H9 (cell line): Measurements from ENCODE around the gene PSMD5. TPM values are rescaled to one million over a fixed set of nuclear protein-coding genes. Genes with fewer than 3 reads are reported as not detected.

Experiments used
- DNase-seq: peaks from one replicate; pipeline ENCODE4 v3.0.0-alpha.2; 2017
- H2AFZ ChIP-seq: one replicate; pipeline ENCODE4 v1.6.1; 2013; ENCODE audit warnings: mild to moderate bottlenecking, low read length, control low read depth, moderate library complexity
- H2AK5ac ChIP-seq: 2 replicates; pipeline ENCODE4 v1.6.1; 2013; ENCODE audit warnings: low read length, control low read depth, mixed read lengths; ENCODE audit not compliant: insufficient read length
- H2BK120ac ChIP-seq: one replicate; pipeline ENCODE4 v1.6.1; 2013; ENCODE audit warnings: low read depth, mild to moderate bottlenecking, low read length, control low read depth, inconsistent platforms; ENCODE audit not compliant: poor library complexity, severe bottlenecking
- H2BK12ac ChIP-seq: 2 replicates; pipeline ENCODE4 v1.6.1; 2013; ENCODE audit warnings: low read length, control low read depth, mixed read lengths, low read depth; ENCODE audit not compliant: insufficient read length
- H2BK15ac ChIP-seq: 2 replicates; pipeline ENCODE4 v1.6.1; 2013; ENCODE audit warnings: low read depth, low read length, control low read depth
- H2BK20ac ChIP-seq: one replicate; pipeline ENCODE4 v1.6.1; 2013; ENCODE audit warnings: low read depth, mild to moderate bottlenecking, low read length, control low read depth, inconsistent platforms; ENCODE audit not compliant: poor library complexity, severe bottlenecking
- H2BK5ac ChIP-seq: 2 replicates; pipeline ENCODE4 v1.6.1; 2013; ENCODE audit warnings: low read length, control low read depth, mixed read lengths; ENCODE audit not compliant: insufficient read length
- H3K14ac ChIP-seq: 2 replicates; pipeline ENCODE4 v1.6.1; 2013; ENCODE audit warnings: low read length, control low read depth; ENCODE audit not compliant: insufficient read depth
- H3K18ac ChIP-seq: 2 replicates; pipeline ENCODE4 v1.6.1; 2013; ENCODE audit warnings: low read depth, mild to moderate bottlenecking, mixed read lengths, low read length, control low read depth; ENCODE audit not compliant: insufficient read length
- H3K23ac ChIP-seq: 2 replicates; pipeline ENCODE4 v1.6.1; 2013; ENCODE audit warnings: low read length, control low read depth, mixed read lengths, low read depth; ENCODE audit not compliant: insufficient read length
- H3K23me2 ChIP-seq: 2 replicates; pipeline ENCODE4 v1.6.1; 2013; ENCODE audit warnings: low read depth, mild to moderate bottlenecking, mixed read lengths, low read length, control low read depth; ENCODE audit not compliant: insufficient read length, poor library complexity, severe bottlenecking
- H3K27ac ChIP-seq: 2 replicates; pipeline ENCODE4 v1.5.1; 2013; ENCODE audit warnings: low read length, control low read depth, mixed read lengths, low read depth; ENCODE audit not compliant: insufficient read length
- H3K27me3 ChIP-seq: 2 replicates; pipeline ENCODE4 v1.6.1; 2013; ENCODE audit warnings: low read length, control low read depth, inconsistent platforms; ENCODE audit not compliant: insufficient read depth
- H3K4ac ChIP-seq: 2 replicates; pipeline ENCODE4 v1.6.1; 2013; ENCODE audit warnings: low read depth, mild to moderate bottlenecking, control low read depth, inconsistent platforms, low read length, moderate library complexity
- H3K4me1 ChIP-seq: 2 replicates; pipeline ENCODE4 v1.6.1; 2013; ENCODE audit warnings: low read length, control low read depth, inconsistent platforms; ENCODE audit not compliant: insufficient read depth
- H3K4me2 ChIP-seq: 2 replicates; pipeline ENCODE4 v1.6.1; 2013; ENCODE audit warnings: low read length, control low read depth, mixed read lengths; ENCODE audit not compliant: insufficient read length, insufficient read depth
- H3K56ac ChIP-seq: 2 replicates; pipeline ENCODE4 v1.6.1; 2013; ENCODE audit warnings: low read depth, mild to moderate bottlenecking, mixed read lengths, low read length, control low read depth; ENCODE audit not compliant: insufficient read length
- H3K79me1 ChIP-seq: 2 replicates; pipeline ENCODE4 v1.6.1; 2013; ENCODE audit warnings: low read depth, mild to moderate bottlenecking, moderate library complexity, low read length, control low read depth, inconsistent platforms; ENCODE audit not compliant: insufficient read depth, poor library complexity, severe bottlenecking
- H3K79me2 ChIP-seq: 2 replicates; pipeline ENCODE4 v1.6.1; 2013; ENCODE audit warnings: low read length, control low read depth, inconsistent platforms; ENCODE audit not compliant: insufficient read depth
- H3K9ac ChIP-seq: 2 replicates; pipeline ENCODE4 v1.6.1; 2013; ENCODE audit warnings: low read length, control low read depth, mixed read lengths; ENCODE audit not compliant: insufficient read length; ENCODE audit errors: extremely low read depth
- H3K9me3 ChIP-seq: one replicate; pipeline ENCODE4 v1.6.1; 2013; ENCODE audit warnings: low read depth, low read length, inconsistent platforms; ENCODE audit not compliant: control insufficient read depth
- H3T11ph ChIP-seq: one replicate; pipeline ENCODE4 v1.6.1; 2013; ENCODE audit warnings: mild to moderate bottlenecking, low read length, control low read depth, inconsistent platforms
- H4K20me1 ChIP-seq: one replicate; pipeline ENCODE4 v1.6.1; 2013; ENCODE audit not compliant: control insufficient read depth, insufficient read length, insufficient read depth
- H4K5ac ChIP-seq: 2 replicates; pipeline ENCODE4 v1.6.1; 2013; ENCODE audit warnings: low read depth, mild to moderate bottlenecking, mixed read lengths, low read length, control low read depth; ENCODE audit not compliant: insufficient read length
- H4K8ac ChIP-seq: replicated peaks from 2 replicates; pipeline ENCODE4 v1.6.1; 2013; ENCODE audit warnings: low read length, control low read depth, mixed read lengths, low read depth; ENCODE audit not compliant: insufficient read length
- H4K91ac ChIP-seq: 2 replicates; pipeline ENCODE4 v1.6.1; 2013; ENCODE audit warnings: low read depth, mild to moderate bottlenecking, moderate library complexity, mixed read lengths, low read length, control low read depth; ENCODE audit not compliant: insufficient read length
- H3K27ac Mint-ChIP-seq, 3 experiments: 2 replicates in 2 of 3; 3 replicates in 1 of 3; pipeline ENCODE4 v1.8.0; 2020 to 2021; ENCODE audit warnings: mixed read lengths in 3 of 3, mild to moderate bottlenecking in 1 of 3, moderate library complexity in 1 of 3
- H3K27me3 Mint-ChIP-seq: 2 replicates; pipeline ENCODE4 v1.8.0; 2021; ENCODE audit warnings: low read depth, mild to moderate bottlenecking, moderate library complexity, mixed read lengths
- H3K36me3 Mint-ChIP-seq, 3 experiments: 2 replicates in 2 of 3; 3 replicates in 1 of 3; pipeline ENCODE4 v1.8.0; 2020 to 2021; ENCODE audit warnings: low read depth in 3 of 3, mixed read lengths in 3 of 3; ENCODE audit not compliant: insufficient read depth in 1 of 3
- H3K4me1 Mint-ChIP-seq, 2 experiments: 2 replicates each; pipeline ENCODE4 v1.8.0; 2020; ENCODE audit warnings: mixed read lengths in 2 of 2
- H3K4me3 Mint-ChIP-seq, 2 experiments: 2 replicates in 1 of 2; 3 replicates in 1 of 2; pipeline ENCODE4 v1.8.0; 2020 to 2021; ENCODE audit warnings: mild to moderate bottlenecking in 2 of 2, mixed read lengths in 2 of 2, moderate library complexity in 1 of 2
- H3K9me3 Mint-ChIP-seq, 2 experiments: 2 replicates in 1 of 2; 3 replicates in 1 of 2; pipeline ENCODE4 v1.8.0; 2020; ENCODE audit warnings: mild to moderate bottlenecking in 2 of 2, mixed read lengths in 2 of 2, moderate library complexity in 1 of 2
- WGBS: extraction: QIAGEN DNeasy Blood & Tissue Kit; methylation state at CpG from one replicate; pipeline ENCODE4 v1.1.7; 2013; ENCODE audit warnings: missing lambda C conversion rate, low lambda C conversion rate, mixed read lengths; ENCODE audit not compliant: insufficient read length; ENCODE audit errors: extremely low coverage; 5-methylcytosine and 5-hydroxymethylcytosine counted together
- total RNA-seq: library from RNA; stranded (reverse); gene quantifications from 2 replicates; pipeline ENCODE4 v1.2.1, GENCODE V29; 2021
- TF ChIP-seq, protein P1 (sequence below): fragments of 200-600 bp; sonication (generic); conservative IDR thresholded peaks from 3 replicates; pipeline ENCODE4 v1.8.0; 2021; ENCODE audit warnings: antibody characterized with exemption, mild to moderate bottlenecking

PSMD5 gene
- total RNA-seq, 1 experiment from 2014 or later = 64.9 TPM

DNA sequence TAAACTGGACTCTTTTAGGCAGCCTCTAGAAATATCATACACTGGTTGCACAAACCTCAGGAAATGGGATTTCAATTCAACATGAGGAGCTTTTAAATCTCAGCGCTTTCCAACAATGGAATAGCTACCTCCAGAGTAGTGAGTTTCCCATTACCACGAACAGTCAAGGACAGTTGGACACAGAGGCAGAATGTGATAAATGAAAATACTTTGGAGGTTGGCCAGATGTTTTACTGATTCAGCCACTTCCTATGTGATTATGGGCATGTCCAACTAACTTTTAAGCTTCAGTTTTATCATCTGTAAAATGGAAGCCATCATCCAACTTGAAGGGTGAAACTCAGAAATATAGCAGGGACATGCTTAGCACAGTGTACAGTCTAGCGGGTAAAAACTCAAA, 51.6 kb downstream of the PSMD5 start:
- no peak overlapping the region for H4K91ac ChIP-seq
- no peak overlapping the region for H3K27ac ChIP-seq
- H3K14ac ChIP-seq = no peak overlapping the region
- Mint-ChIP-seq H3K4me1 (peaks cover 10 to 14% of the 10 kb centered on the region in 2 experiments), H3K27ac (no peak overlapping the region), H3K27me3 (no peaks in the 10 kb centered on the region), H3K36me3 (peaks cover 17 to 40% (median 32%) of the 10 kb centered on the region in 3 experiments), H3K9me3 (peaks cover 0 to 2% of the 10 kb centered on the region in 2 experiments; a peak in 1 of 5 replicates), H3K4me3 (peak overlapping the region in 1 of 2 experiments; percentile 93; a peak in 1 of 5 replicates)
- no peak overlapping the region for H2BK120ac ChIP-seq
- H3K23ac ChIP-seq = no peak overlapping the region
- no peak overlapping the region for H2BK20ac ChIP-seq
- no peak overlapping the region for H2AFZ ChIP-seq
- H3K4me2 ChIP-seq = no peak overlapping the region
- no peak overlapping the region for H3K18ac ChIP-seq
- no peaks in the 10 kb centered on the region for H4K20me1 ChIP-seq
- no peaks in the 10 kb centered on the region for H3K27me3 ChIP-seq
- no peak overlapping the region for H3K4ac ChIP-seq
- TF ChIP-seq, protein P1, sequence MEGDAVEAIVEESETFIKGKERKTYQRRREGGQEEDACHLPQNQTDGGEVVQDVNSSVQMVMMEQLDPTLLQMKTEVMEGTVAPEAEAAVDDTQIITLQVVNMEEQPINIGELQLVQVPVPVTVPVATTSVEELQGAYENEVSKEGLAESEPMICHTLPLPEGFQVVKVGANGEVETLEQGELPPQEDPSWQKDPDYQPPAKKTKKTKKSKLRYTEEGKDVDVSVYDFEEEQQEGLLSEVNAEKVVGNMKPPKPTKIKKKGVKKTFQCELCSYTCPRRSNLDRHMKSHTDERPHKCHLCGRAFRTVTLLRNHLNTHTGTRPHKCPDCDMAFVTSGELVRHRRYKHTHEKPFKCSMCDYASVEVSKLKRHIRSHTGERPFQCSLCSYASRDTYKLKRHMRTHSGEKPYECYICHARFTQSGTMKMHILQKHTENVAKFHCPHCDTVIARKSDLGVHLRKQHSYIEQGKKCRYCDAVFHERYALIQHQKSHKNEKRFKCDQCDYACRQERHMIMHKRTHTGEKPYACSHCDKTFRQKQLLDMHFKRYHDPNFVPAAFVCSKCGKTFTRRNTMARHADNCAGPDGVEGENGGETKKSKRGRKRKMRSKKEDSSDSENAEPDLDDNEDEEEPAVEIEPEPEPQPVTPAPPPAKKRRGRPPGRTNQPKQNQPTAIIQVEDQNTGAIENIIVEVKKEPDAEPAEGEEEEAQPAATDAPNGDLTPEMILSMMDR = no peak
- H2AK5ac ChIP-seq = no peak overlapping the region
- H3K56ac ChIP-seq = no peak overlapping the region
- DNase-seq = no peak
- 0 out of 2 replicates have a peak, but pooled peaks cover 3% of the 10 kb centered on the region for H3K4me1 ChIP-seq
- H3K79me2 ChIP-seq = peaks cover 14% of the 10 kb centered on the region; the same call in 1 of the 2 replicates
- WGBS = no CpG with 5 or more reads among the region's 3 CpGs
- H3K9ac ChIP-seq = no peak overlapping the region
- no peak overlapping the region for H2BK15ac ChIP-seq
- H4K5ac ChIP-seq = no peak overlapping the region
- no peak overlapping the region for H2BK5ac ChIP-seq
- H2BK12ac ChIP-seq = no peak overlapping the region
- H3K9me3 ChIP-seq = no peaks in the 10 kb centered on the region
- no peak overlapping the region for H4K8ac ChIP-seq
- peaks cover 8% of the 10 kb centered on the region for H3K23me2 ChIP-seq
- peaks cover 2% of the 10 kb centered on the region for H3K79me1 ChIP-seq
- no peak overlapping the region for H3T11ph ChIP-seq
